ENCODE data around the gene MLLT1.

DNA sequence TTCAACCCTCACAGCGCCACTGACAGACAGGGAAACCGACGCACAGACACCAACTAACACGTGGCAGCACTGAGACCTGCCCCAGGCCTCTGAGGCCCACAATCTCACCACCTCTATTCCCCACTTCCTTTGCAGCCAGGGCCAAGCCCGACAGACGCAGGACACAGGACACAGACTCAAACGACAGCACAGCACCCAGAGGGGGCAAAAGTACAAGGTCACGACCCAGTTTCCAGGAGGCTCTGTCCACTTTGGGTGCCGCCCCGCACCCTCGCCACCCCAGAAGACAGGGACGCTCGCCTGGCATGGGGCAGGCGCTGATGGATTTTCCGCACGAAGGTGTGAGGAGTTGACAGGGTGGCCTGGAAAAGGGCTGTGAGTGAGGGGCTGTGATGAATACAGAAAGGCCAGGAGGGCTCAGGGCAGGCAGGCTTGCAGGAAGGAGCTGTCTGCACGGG is 48.8 kb downstream of the MLLT1 start:
- TF ChIP-seq, protein P1, sequence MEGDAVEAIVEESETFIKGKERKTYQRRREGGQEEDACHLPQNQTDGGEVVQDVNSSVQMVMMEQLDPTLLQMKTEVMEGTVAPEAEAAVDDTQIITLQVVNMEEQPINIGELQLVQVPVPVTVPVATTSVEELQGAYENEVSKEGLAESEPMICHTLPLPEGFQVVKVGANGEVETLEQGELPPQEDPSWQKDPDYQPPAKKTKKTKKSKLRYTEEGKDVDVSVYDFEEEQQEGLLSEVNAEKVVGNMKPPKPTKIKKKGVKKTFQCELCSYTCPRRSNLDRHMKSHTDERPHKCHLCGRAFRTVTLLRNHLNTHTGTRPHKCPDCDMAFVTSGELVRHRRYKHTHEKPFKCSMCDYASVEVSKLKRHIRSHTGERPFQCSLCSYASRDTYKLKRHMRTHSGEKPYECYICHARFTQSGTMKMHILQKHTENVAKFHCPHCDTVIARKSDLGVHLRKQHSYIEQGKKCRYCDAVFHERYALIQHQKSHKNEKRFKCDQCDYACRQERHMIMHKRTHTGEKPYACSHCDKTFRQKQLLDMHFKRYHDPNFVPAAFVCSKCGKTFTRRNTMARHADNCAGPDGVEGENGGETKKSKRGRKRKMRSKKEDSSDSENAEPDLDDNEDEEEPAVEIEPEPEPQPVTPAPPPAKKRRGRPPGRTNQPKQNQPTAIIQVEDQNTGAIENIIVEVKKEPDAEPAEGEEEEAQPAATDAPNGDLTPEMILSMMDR (IDR thresholded peaks at IDR 0.05), result no peak
- TF ChIP-seq POLR2A (IDR thresholded peaks at IDR 0.05) (no peak), POLR2AphosphoS5 (IDR thresholded peaks at IDR 0.05) (no peak), EP300 (IDR thresholded peaks at IDR 0.05) (no peak)

Data from suprapubic skin (tissue), 4 donors.